HG03159 (cell line): ENCODE results near the gene SLC16A12.
"Not testable (repeated sequence)": the region's sequence is repeated elsewhere in the genome, so short reads cannot be mapped to it uniquely, and the experiment has no call there.

Experiments
- ATAC-seq: cut with Tn5 transposase; IDR thresholded peaks from one replicate; pipeline ENCODE4 v1.9.1; 2021; ENCODE audit warnings: mild to moderate bottlenecking, moderate library complexity; ENCODE audit not compliant: unreplicated experiment

Gene SLC16A12

DNA sequence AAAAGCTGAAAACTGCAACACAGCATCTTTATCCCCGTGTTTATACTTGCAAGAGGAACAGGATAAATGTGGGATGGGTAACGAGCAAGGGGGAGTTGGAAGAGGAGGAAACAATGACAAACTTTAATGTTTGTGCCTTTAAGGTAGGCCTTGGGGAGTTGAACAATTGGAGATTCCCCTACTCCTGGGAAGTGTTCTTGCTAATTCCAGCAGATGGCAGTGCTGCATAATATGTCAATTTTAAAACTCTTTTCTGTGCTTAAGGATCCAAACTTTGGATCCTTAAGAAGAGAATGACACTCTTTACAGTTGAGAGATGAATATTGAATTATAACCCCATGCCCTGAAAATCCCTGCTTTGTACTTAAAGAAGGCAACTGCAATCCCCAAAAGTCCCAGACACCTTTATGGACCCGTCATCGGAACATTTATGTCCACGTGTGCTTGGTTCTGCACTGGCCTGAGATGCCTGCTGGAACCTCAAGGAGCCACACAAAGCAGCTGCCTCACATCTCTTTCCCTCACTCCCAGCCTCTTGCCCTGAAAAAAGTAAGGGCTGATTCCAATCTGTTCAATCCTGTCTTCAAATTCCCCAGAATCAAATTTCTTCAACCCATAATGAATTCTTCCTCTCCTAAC is 109.0 kb downstream of the SLC16A12 start:
- ATAC-seq, result no peak

DNA sequence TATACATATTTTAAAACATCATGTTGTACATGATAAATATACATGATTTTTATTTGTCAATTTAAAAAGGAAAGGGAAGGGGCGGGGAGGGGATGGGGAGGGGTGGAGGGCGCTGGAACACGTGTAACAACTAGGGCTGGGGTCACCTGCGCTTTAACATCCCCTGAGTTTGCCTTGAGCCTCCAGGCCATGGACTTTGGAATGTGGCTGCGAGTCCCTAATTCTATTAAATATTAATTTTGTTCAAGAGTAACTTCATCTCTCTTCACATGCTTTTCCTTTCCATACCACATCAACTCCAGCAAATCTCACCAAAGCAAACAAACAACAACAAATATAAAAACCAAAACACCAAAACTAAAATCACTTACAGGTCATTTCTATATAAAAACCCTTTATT is 110.4 kb downstream of the SLC16A12 start:
- no peak for ATAC-seq

DNA sequence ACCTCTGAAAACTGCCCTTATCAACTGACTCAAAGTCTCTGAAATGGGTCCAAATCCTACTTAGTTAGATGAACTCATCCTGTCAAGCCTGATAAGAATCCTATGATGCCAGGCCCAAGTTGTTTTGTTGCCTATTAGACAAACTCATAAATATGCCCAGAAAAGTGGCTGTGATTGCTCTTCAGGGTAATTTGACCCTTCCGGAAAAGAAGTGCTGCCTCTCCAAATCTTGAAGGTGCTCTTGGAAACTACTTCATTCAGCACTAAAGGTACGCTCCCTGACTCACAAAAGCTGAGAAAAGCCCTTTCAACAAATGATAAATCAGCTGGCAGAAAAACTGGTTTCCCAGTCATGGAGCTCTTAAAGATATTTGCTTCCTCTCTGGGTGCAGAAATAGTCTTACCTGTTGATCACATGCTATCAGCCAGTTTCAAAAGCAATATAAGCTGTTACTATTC is 114.3 kb downstream of the SLC16A12 start:
- ATAC-seq, result no peak

DNA sequence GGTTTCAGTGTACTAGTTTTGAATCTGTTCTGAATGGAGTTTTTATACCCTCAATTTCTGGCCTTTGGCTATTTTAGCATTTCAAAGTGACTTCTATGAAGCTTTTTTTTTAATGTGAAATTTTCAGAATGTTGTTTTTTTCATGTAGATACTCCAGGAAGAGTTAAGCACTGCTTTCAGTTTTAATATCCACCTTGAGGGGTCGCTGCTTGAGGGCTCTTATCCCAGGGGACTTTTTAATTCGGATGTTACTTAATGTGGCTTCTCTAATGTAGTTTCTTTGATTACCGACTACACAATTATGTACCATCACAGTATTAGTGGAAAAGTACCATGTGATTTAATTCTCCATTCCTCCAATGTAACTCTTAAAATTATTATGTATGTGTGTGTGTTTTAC is 115.8 kb downstream of the SLC16A12 start:
- ATAC-seq, result no peak

DNA sequence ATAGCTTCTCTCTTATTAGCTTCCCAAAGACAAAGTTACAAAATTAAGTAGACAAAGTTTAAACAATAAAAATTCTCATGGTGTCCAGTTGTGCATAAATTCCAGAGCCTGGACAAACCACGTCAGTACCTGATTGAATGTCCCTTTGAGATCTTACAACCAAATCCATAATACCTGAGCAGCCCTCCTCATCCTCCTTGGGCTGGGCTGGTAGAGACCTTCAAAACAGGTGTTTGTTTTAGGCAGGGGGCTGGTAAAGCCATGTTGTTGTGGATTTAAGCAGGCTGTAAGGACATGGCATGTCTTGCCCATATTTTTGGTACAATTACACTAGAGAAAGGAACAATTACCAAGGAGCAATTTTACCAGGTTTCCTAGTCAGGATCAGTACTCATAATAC is 118.9 kb downstream of the SLC16A12 start:
- ATAC-seq, result no peak

DNA sequence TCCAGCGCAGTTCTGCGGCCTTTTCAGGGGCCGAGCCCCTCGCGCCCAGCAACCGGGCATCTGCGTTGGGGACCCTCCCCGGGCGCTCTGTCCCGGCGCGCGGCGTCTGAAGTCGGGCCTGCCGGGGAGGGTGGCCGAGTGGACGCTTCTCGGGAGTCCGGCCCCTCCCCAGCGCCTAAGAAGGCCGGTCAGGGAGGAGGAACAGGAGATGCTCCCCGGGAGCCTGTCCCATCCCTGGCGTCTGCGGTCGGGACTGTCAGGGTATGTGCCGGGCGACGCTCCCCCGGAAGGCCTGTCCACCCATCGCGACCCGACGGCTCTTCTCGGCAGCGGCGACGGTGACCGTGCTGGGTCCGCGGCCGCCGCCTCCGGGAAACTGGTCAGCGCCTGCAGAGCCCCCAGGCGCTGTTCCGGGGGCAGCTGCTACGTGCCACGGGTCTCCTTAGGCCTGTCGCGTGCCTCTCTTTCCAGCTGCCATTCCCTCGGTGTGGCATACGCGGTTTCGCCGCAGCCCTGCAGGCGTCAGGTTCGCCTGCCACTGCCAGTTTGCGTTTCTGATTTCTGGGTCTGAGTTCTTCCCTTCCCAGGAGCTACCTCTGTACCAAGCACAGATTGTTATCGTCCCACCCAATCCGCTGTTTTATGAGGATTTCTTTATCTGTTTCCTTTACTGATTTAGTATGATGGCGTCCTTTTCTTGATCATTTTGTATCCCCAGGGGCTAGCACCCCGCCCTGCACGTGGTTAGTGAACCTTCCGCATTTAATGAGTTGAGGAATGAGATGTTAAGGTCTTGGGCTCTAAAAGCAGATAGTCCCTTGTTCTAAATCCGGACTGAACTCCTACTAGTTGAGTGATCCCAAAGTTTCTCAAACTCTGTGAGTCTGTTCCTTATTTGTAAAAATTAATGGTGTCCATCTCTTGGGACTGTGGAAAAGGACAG is 120.2 kb downstream of the SLC16A12 start:
- ATAC-seq, result peak; percentile 41

DNA sequence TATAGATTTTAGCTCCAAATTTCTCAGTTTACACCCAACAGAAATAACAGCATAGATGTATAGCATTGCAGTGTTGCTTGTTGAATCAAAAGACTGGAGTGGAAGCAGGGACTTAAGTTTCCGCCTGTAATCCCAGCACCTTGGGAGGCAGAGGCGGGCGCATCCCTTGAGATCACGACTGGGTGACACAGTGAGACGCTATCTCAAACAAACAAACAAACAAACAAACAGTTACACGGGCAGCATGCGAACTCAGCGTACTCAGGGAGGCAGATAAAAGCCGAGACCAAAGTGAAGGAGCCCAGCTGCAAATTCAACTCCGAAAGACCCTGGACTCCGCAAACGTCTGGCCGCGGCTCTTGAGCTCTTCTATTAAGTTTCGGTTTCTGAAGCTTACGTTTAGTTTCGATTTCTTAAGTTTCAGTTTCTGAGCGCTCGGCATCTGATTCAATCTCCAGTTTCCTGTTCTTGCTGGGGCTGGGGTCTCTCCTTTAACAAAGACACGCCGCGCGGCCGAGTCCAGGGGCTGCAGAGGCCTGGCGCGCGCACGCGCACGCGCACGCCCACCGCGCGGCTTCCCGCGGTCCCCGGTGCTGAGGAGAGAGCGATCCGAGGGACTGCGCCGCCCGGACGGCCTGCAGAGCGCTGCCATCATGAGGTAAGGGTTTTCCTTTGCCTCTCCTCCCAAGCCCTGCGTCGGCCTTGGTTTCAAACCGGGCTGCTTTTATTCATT is 121.1 kb downstream of the SLC16A12 start, which contains the start of gene IFIT5:
Gene IFIT5, plus strand, starts transcription at position 423 of the 733 bp plus-strand sequence. Its CDS starts 231 bp downstream, at position 654.
- peak; percentile 78 for ATAC-seq

DNA sequence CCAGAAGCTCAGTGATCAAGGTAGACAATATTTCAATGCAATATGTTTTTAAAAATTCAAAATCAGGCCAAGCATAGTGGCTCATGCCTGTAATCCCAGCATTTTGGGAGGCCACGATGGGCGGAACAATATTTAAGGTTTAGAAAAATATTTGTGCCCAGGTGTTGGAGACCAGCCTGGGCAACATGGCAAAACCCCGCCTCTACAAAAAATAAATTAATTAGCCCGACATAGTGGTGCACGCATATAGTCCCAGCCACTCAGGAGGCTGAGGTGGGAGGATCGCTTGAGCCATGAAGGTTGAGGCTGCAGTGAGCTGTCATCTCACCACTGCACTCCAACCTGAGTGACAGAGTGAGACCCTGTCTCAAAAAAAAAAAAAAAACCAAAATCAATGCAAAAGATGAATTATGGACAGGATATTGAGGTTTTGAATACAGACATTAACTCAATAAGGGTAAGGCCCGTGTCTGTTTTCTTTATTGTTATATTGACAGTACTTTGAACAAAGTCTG is 121.9 kb downstream of the SLC16A12 start:
- no peak for ATAC-seq

DNA sequence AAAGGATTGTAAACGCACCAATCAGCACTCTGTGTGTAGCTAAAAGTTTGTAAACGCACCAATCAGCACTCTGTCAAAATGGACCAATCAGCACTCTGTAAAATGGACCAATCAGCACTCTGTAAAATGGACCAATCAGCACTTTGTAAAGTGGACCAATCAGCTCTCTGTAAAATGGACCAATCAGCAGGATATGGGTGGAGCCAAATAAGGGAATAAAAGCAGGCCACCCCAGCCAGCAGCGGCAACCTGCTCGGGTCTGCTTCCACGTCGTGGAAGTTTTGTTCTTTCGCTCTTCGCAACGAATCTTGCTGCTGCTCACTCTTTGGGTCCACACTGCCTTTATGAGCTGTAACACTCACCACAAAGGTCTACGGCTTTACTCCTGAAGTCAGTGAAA is 123.1 kb downstream of the SLC16A12 start:
- not testable (repeated sequence) for ATAC-seq

DNA sequence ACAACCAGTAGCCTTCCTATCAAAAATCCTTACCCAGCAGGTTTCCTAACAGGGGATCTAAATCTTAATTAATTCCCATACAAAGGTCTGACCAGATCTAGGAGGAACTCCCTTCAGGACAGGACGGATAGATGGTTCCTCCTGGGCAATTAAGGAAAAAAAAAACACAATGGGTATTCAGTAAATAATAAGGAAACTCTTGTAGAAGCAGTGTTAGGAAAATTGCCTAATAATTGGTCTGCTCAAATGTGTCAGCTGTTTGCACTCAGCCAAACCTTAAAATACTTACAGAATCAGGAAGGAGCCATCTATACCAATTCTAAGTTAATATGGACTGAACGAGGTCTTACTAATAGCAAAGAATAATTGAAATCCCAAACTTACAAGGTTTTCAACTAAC is 124.3 kb downstream of the SLC16A12 start:
- ATAC-seq, result not testable (repeated sequence)

DNA sequence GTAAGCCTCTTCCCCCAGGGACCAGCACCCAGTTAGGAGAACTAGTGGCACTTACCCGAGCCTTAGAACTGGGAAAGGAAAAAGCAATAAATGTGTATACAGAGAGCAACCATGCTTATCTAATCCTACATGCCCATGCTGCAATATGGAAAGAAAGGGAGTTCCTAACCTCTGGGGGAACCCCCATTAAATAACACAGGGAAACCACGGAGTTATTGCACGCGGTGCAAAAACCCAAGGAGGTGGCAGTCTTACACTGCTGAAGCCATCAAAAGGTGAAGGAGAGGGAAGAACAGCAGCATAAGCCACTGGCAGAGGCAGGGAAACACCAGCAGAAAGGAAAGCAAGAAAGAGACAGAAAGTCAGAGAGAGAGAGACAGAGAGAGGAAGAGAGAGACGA is 124.8 kb downstream of the SLC16A12 start:
- ATAC-seq, result not testable (repeated sequence)

DNA sequence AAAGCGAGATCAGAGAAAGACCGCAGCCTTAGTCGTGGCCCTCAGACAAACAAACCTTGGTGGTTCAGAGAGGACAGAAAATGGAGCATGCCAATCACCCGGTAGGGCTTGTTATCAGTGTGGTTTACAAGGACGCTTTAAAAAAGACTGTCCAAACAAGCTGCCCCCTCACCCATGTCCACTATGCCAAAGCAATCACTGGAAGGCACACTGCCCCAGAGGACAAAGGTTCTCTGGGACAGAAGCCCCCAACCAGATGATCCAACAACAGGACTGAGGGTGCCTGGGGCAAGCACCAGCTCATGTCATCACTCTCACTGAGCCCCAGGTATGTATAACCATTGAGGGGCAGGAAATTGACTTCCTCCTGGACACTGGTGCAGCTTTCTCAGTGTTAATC is 126.1 kb downstream of the SLC16A12 start:
- ATAC-seq, result not testable (repeated sequence)

DNA sequence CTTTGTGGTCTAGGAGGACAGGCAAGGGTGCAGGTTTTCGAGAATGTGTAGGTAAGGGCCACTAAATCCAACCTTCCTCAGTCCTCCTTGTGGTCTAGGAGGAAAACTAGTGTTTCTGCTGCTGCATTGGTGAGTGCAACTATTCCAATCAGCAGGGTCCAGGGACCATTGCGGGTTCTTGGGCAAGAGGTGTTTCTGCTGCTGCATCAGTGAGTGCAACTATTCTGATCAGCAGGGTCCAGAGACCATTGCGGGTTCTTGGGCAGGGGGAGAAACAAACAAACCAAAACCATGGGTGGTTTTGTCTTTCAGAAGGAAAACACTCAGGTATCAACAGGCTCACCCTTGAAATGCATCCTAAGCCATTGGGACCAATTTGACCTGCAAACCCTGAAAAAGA is 127.6 kb downstream of the SLC16A12 start:
- ATAC-seq, result not testable (repeated sequence)

DNA sequence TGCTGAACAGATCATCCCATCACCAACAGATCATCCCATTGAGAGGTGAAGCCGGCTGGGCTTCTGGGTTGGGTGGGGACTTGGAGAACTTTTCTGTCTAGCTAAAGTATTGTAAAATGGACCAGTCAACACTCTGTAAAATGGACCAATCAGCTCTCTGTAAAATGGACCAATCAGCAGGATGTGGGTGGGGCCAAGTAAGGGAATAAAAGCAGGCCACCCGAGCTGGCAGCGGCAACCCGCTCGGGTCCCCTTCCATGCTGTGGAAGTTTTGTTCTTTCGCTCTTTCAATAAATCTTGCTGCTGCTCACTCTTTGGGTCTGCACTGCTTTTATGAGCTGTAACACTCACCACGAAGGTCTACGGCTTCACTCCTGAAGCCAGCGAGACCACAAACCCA is 129.2 kb downstream of the SLC16A12 start:
- not testable (repeated sequence) for ATAC-seq

DNA sequence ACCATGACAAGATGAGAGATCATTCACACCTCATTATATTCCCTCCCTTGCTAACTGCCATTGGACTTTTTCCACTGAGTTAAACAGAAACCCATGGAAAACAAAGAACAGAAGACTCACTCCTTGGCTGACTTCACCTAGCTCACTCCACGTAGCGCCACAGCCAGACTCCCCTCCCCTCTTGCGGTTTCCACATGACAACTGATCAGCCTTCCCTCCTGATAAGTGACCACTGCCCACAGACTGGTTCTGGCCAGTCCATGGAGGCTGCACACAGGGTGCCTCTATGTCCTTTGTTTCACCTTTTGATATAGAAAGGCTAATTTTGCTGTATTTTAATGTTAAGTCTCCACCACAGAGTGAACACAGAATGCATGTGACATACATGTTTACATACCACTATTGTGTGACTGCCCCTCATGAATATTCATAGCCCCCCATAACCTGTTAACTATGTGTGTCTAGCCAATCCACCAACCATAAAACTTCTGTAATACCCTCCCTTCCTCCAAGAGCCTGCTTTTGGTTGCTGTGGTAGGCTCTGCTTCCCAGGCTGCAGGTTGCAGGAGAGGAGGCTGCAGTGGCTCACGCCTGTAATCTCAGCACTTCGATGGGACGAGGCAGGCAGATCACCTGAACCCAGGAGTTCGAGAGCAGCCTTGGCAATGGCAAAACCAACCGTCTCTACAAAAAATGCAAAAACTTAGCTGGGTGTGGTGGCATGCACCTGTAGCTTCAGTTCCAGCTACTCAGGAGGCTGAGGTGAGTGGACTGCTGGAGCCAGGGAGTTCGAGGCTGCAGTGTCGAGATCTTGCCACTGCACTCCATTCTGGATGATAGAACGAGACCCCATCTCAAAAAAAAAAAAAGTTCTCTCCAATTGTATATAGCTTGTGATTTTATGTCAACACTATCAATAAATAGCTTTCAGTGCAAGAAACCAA is 131.0 kb downstream of the SLC16A12 start:
- no peak for ATAC-seq

DNA sequence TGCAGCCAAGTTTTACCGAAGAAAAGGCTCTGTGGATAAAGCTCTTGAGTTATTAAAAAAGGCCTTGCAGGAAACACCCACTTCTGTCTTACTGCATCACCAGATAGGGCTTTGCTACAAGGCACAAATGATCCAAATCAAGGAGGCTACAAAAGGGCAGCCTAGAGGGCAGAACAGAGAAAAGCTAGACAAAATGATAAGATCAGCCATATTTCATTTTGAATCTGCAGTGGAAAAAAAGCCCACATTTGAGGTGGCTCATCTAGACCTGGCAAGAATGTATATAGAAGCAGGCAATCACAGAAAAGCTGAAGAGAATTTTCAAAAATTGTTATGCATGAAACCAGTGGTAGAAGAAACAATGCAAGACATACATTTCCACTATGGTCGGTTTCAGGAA is 132.4 kb downstream of the SLC16A12 start:
- no peak for ATAC-seq

DNA sequence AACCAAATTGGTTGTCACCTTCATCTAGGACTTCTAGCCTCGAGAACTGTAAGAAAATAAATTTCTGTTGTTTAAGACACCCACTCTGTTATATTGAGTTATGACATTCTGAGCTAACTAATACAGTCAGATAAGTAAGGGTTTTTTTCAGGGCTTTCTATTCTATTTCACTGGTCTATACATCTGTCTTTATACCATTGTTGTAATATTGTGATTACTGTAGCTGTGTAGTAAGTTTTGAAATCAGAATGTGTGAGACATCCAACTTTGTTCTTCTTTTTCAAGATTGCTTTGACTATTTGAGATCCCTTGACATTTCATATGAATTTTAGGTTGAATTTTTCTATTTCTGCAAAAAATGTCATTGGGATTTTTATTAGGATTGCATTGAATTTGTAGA is 135.4 kb downstream of the SLC16A12 start:
- ATAC-seq, result no peak

DNA sequence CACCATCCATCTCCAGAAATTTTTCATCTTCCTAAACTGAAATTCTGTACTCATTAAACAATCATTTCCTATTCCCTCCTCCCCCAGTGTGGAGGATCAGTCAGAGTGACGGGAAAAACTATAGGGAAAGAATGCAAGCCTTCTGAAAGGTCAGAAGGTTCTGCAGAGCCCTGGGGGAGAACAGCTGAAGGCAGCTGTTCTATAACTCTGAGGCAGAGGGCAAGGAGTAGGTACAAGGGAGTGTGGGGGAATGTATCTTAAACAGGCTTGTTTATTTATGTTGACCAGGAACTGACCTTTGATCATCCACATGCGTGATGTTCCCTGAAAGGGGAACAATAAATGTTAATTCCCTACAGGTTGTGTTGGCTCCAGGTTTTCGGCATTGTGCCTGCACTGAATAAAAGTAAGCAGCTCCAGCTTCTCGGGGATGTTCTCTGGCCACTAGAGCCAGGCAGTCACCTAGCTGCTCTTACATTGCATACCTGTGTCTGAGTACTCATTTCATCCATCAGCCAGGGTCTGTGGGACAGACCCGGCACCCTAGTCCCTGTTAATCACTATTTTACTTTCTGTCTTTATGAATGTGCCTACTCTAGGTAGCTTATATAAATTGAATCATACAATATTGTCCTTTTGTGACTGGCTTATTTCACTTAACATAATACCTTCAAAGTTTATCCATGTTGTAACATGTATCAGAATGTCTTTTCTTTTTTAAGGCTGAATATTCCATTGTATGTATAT is 137.2 kb downstream of the SLC16A12 start:
- no peak for ATAC-seq

DNA sequence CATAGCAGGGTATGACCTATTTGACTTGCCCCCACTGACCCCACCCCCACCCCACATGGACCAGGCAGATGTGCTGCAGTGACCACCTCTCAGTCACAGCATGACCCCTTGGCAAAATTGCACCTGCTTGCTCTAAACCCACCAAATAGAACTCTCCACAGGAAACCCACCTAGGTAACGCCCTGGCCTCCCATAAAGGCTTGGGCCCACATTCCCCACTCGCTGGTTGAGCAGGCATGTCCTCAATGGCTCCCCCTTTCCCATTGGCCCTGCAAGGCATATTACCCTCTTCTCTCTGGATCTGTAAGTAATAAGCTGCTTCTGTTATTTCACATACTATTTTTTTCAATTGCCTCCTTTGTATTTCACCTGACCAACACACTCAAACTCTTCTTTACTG is 140.3 kb downstream of the SLC16A12 start:
- ATAC-seq, result no peak
